HEK293 (cell line): Measurements from ENCODE around the gene AMACR.

ENCODE experiments used
- CTCF ChIA-PET: fragments of 350-600 bp; formaldehyde crosslinking; extraction: SDS; loops from one replicate; lab custom pipeline; 2021; ENCODE audit warnings: antibody characterized with exemption; lab: Yijun Ruan, JAX
- POLR2A ChIA-PET: fragments of 300-600 bp; formaldehyde crosslinking; extraction: SDS; loops from one replicate; lab custom pipeline; 2020; ENCODE audit warnings: antibody characterized with exemption, inconsistent platforms; lab: Yijun Ruan, JAX
- H3K27ac ChIP-seq: fragments of 200-500 bp; sonication (Bioruptor generic); 2 replicates; pipeline ENCODE4 v1.5.1; 2014; ENCODE audit warnings: low read depth, low read length, control low read depth, inconsistent platforms; ENCODE audit errors: extremely low read depth
- H3K36me3 ChIP-seq, 2 experiments: fragments of 200-500 bp in 1 of 2; sonication (Bioruptor generic) in 1 of 2; 1 replicate in 1 of 2; 2 replicates in 1 of 2; pipeline ENCODE4 v1.5.1; 2014 to 2017; ENCODE audit warnings: inconsistent platforms in 2 of 2, low read length in 2 of 2; ENCODE audit not compliant: control insufficient read depth in 2 of 2, insufficient read depth in 1 of 2
- H3K4me1 ChIP-seq: fragments of 200-500 bp; sonication (Bioruptor generic); 2 replicates; pipeline ENCODE4 v1.5.1; 2014; ENCODE audit warnings: mild to moderate bottlenecking, low read length, inconsistent platforms; ENCODE audit not compliant: control insufficient read depth, insufficient read depth
- H3K4me3 ChIP-seq: 2 replicates; pipeline ENCODE4 v1.5.1; 2011; ENCODE audit warnings: low read depth, mild to moderate bottlenecking, control low read depth, low read length, moderate library complexity
- H3K9me3 ChIP-seq: fragments of 200-500 bp; sonication (Bioruptor generic); 2 replicates; pipeline ENCODE4 v1.5.1; 2014; ENCODE audit warnings: low read depth, low read length, inconsistent platforms; ENCODE audit not compliant: control insufficient read depth, insufficient read depth
- GFI1B ChIP-seq: fragments of 450-650 bp; formaldehyde crosslinking; IDR thresholded peaks from 2 replicates; pipeline ENCODE4 v1.5.1; 2016; ENCODE audit warnings: missing biosample characterization, missing genetic modification characterization
- KLF10 ChIP-seq: fragments of 450-650 bp; IDR thresholded peaks from 2 replicates; pipeline ENCODE4 v1.5.1; 2018; ENCODE audit warnings: missing biosample characterization, mild to moderate bottlenecking, missing genetic modification characterization
- MYNN ChIP-seq: fragments of 450-650 bp; formaldehyde crosslinking; IDR thresholded peaks from 2 replicates; pipeline ENCODE4 v1.5.1; 2016; ENCODE audit warnings: missing biosample characterization, missing genetic modification characterization, borderline replicate concordance
- OVOL3 ChIP-seq: fragments of 450-650 bp; formaldehyde crosslinking; IDR thresholded peaks from 2 replicates; pipeline ENCODE4 v1.5.1; 2016; ENCODE audit warnings: missing biosample characterization, missing genetic modification characterization
- ZBTB1 ChIP-seq: fragments of 450-650 bp; formaldehyde crosslinking; IDR thresholded peaks from 2 replicates; pipeline ENCODE4 v1.5.1; 2016; ENCODE audit warnings: missing biosample characterization, missing genetic modification characterization
- ZBTB48 ChIP-seq: fragments of 450-650 bp; formaldehyde crosslinking; IDR thresholded peaks from 2 replicates; pipeline ENCODE4 v1.5.1; 2016; ENCODE audit warnings: missing biosample characterization, missing genetic modification characterization
- ZFP3 ChIP-seq: fragments of 450-650 bp; formaldehyde crosslinking; IDR thresholded peaks from 2 replicates; pipeline ENCODE4 v1.5.1; 2016; ENCODE audit warnings: low read depth, missing biosample characterization, missing genetic modification characterization
- ZNF248 ChIP-seq: fragments of 450-650 bp; formaldehyde crosslinking; IDR thresholded peaks from 2 replicates; pipeline ENCODE4 v1.5.1; 2017; ENCODE audit warnings: missing biosample characterization, missing genetic modification characterization
- ZNF292 ChIP-seq: fragments of 450-650 bp; formaldehyde crosslinking; IDR thresholded peaks from 2 replicates; pipeline ENCODE4 v1.5.1; 2016; ENCODE audit warnings: low read depth, missing biosample characterization, missing genetic modification characterization, borderline replicate concordance
- ZNF302 ChIP-seq: fragments of 450-650 bp; formaldehyde crosslinking; IDR thresholded peaks from 2 replicates; pipeline ENCODE4 v1.5.1; 2016; ENCODE audit warnings: missing biosample characterization, missing genetic modification characterization, low read depth
- ZNF324 ChIP-seq: fragments of 450-650 bp; formaldehyde crosslinking; IDR thresholded peaks from 2 replicates; pipeline ENCODE4 v1.5.1; 2016; ENCODE audit warnings: missing biosample characterization, missing genetic modification characterization
- ZNF354C ChIP-seq: fragments of 450-650 bp; formaldehyde crosslinking; IDR thresholded peaks from 2 replicates; pipeline ENCODE4 v1.5.1; 2016; ENCODE audit warnings: missing biosample characterization, missing genetic modification characterization, low read depth, borderline replicate concordance
- ZNF391 ChIP-seq: fragments of 450-650 bp; formaldehyde crosslinking; IDR thresholded peaks from 2 replicates; pipeline ENCODE4 v1.5.1; 2016; ENCODE audit warnings: low read depth, missing biosample characterization, missing genetic modification characterization, borderline replicate concordance
- ZNF521 ChIP-seq: fragments of 450-650 bp; formaldehyde crosslinking; IDR thresholded peaks from 2 replicates; pipeline ENCODE4 v1.5.1; 2017; ENCODE audit warnings: missing biosample characterization, mild to moderate bottlenecking, missing genetic modification characterization
- ZNF530 ChIP-seq: fragments of 450-650 bp; formaldehyde crosslinking; IDR thresholded peaks from 2 replicates; pipeline ENCODE4 v1.5.1; 2016; ENCODE audit warnings: low read depth, missing biosample characterization, missing genetic modification characterization
- ZNF560 ChIP-seq: fragments of 450-650 bp; formaldehyde crosslinking; IDR thresholded peaks from 2 replicates; pipeline ENCODE4 v1.5.1; 2017; ENCODE audit warnings: missing biosample characterization, missing genetic modification characterization, borderline replicate concordance
- ZNF624 ChIP-seq: fragments of 450-650 bp; formaldehyde crosslinking; IDR thresholded peaks from 2 replicates; pipeline ENCODE4 v1.5.1; 2017; ENCODE audit warnings: missing biosample characterization, missing genetic modification characterization
- ZNF629 ChIP-seq: fragments of 450-650 bp; formaldehyde crosslinking; IDR thresholded peaks from 2 replicates; pipeline ENCODE4 v1.5.1; 2017; ENCODE audit warnings: missing biosample characterization, missing genetic modification characterization
- ZNF660 ChIP-seq: fragments of 450-650 bp; IDR thresholded peaks from 2 replicates; pipeline ENCODE4 v1.5.1; 2018; ENCODE audit warnings: missing biosample characterization, mild to moderate bottlenecking, missing genetic modification characterization
- ZNF701 ChIP-seq: fragments of 450-650 bp; formaldehyde crosslinking; IDR thresholded peaks from 2 replicates; pipeline ENCODE4 v1.5.1; 2016; ENCODE audit warnings: missing biosample characterization, missing genetic modification characterization
- ZNF768 ChIP-seq: fragments of 450-650 bp; formaldehyde crosslinking; IDR thresholded peaks from 2 replicates; pipeline ENCODE4 v1.5.1; 2018; ENCODE audit warnings: missing biosample characterization, mild to moderate bottlenecking, missing genetic modification characterization
- ZNF785 ChIP-seq: fragments of 450-650 bp; formaldehyde crosslinking; IDR thresholded peaks from 2 replicates; pipeline ENCODE4 v1.5.1; 2016; ENCODE audit warnings: missing biosample characterization, missing genetic modification characterization
- ZSCAN23 ChIP-seq: fragments of 450-650 bp; formaldehyde crosslinking; IDR thresholded peaks from 2 replicates; pipeline ENCODE4 v1.5.1; 2016; ENCODE audit warnings: missing biosample characterization, missing genetic modification characterization
- TF ChIP-seq, protein P1 (sequence below): fragments of 450-650 bp; formaldehyde crosslinking; conservative IDR thresholded peaks from 2 replicates; pipeline ENCODE4 v1.5.1; 2016; ENCODE audit warnings: low read depth, missing biosample characterization, missing genetic modification characterization

AMACR gene

GRCh38 chr5:34016222-34016621, 8.4 kb upstream of the AMACR start:
- CTCF ChIA-PET, result interaction anchor here (0.8 to 1.4 kb wide), 2 partner anchors 18 to 161 kb away, joined by 3 to 5 read pairs; no protein-coding TSS in a partner anchor
- POLR2A ChIA-PET, result no interaction called here
- no peaks in the 10 kb centered on the region; the same call in 1 of the 2 replicates for H3K4me1 ChIP-seq
- TF ChIP-seq ZNF391, result no peak
- no peak for TF ChIP-seq ZNF660 (tag by site-specific recombination)
- no peak for TF ChIP-seq MYNN (tag by site-specific recombination)
- no peak for TF ChIP-seq ZNF530 (tag by site-specific recombination)
- TF ChIP-seq ZNF302 (tag by site-specific recombination), result no peak
- TF ChIP-seq, all 188 proteins: peak for 0
- no peaks in the 10 kb centered on the region; the same call in 1 of the 2 replicates for H3K9me3 ChIP-seq
- H3K27ac ChIP-seq, result no peak overlapping the region
- H3K4me3 ChIP-seq, result no peak overlapping the region
- no peaks in the 10 kb centered on the region for H3K36me3 ChIP-seq

DNA sequence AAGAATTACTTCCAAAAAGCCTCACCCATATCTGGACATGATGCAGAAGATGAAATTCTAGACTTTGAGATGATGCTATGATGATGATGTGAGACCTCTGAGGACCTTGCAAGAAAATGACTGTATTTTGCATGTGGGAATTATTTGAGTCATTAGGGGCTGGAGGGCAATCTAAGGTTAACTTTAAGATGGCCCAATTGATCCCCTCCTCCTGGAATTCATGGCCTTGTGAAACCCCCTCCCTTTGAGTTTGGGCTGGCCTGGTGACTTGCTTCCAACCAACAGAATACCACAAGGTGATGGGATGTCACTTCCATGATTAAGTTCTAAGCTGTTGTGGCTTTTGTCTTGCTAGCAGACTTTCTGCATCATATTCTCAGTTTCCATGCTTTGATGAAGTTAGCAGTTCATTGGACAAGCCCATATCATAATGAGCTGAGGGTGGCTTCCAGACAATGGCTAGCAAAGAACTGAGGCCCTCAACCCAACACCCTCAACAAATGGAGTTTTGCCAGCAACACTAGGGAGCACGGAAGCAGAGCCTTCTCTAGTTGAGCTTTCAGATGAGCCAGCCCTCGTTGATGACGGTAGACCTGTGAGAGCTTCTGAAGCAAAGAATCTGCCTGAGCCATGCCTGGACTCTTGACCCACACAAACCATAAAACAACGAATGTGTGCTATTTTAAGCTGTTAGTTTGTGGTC, 7.4 kb upstream of the AMACR start:
- H3K4me1 ChIP-seq, result no peaks in the 10 kb centered on the region; the same call in 1 of the 2 replicates
- TF ChIP-seq ZBTB1 (tag by site-specific recombination) (no peak), ZNF292 (no peak), ZNF768 (tag by site-specific recombination) (no peak), ZNF629 (tag by site-specific recombination) (no peak), ZNF785 (tag by site-specific recombination) (no peak), ZNF560 (tag by site-specific recombination) (no peak), ZBTB48 (tag by site-specific recombination) (no peak), OVOL3 (no peak), ZNF248 (tag by site-specific recombination) (no peak), ZSCAN23 (tag by site-specific recombination) (no peak), ZNF701 (tag by site-specific recombination) (no peak), KLF10 (tag by site-specific recombination) (no peak), ZNF354C (tag by site-specific recombination) (no peak), ZNF324 (tag by site-specific recombination) (no peak), ZNF521 (no peak), ZNF660 (tag by site-specific recombination) (no peak), ZFP3 (tag by site-specific recombination) (no peak), GFI1B (no peak), ZNF624 (tag by site-specific recombination) (no peak)
- TF ChIP-seq, protein P1, sequence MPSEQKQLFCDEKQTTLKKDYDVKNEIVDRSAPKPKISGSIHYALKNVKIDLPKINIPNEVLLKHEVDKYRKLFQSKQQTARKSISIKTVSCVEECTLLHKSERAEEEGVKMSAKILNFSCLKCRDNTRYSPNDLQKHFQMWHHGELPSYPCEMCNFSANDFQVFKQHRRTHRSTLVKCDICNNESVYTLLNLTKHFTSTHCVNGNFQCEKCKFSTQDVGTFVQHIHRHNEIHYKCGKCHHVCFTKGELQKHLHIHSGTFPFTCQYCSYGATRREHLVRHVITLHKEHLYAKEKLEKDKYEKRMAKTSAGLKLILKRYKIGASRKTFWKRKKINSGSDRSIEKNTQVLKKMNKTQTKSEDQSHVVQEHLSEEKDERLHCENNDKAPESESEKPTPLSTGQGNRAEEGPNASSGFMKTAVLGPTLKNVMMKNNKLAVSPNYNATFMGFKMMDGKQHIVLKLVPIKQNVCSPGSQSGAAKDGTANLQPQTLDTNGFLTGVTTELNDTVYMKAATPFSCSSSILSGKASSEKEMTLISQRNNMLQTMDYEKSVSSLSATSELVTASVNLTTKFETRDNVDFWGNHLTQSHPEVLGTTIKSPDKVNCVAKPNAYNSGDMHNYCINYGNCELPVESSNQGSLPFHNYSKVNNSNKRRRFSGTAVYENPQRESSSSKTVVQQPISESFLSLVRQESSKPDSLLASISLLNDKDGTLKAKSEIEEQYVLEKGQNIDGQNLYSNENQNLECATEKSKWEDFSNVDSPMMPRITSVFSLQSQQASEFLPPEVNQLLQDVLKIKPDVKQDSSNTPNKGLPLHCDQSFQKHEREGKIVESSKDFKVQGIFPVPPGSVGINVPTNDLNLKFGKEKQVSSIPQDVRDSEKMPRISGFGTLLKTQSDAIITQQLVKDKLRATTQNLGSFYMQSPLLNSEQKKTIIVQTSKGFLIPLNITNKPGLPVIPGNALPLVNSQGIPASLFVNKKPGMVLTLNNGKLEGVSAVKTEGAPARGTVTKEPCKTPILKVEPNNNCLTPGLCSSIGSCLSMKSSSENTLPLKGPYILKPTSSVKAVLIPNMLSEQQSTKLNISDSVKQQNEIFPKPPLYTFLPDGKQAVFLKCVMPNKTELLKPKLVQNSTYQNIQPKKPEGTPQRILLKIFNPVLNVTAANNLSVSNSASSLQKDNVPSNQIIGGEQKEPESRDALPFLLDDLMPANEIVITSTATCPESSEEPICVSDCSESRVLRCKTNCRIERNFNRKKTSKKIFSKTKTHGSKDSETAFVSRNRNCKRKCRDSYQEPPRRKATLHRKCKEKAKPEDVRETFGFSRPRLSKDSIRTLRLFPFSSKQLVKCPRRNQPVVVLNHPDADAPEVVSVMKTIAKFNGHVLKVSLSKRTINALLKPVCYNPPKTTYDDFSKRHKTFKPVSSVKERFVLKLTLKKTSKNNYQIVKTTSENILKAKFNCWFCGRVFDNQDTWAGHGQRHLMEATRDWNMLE (tag by site-specific recombination), result no peak
- H3K9me3 ChIP-seq, result no peaks in the 10 kb centered on the region; the same call in 1 of the 2 replicates
- ChIA-PET CTCF (interaction anchor here (1.0 to 1.4 kb wide), 3 partner anchors 17 to 25 kb away, joined by 5 read pairs; no protein-coding TSS in a partner anchor), POLR2A (no interaction called here)
- H3K36me3 ChIP-seq, result no peaks in the 10 kb centered on the region
- H3K4me3 ChIP-seq, result no peak overlapping the region
- no peak overlapping the region for H3K27ac ChIP-seq
